ENCODE results near the gene FAM83D. TPM values are rescaled to one million over a fixed set of nuclear protein-coding genes. Genes with fewer than 3 reads are reported as not detected.

The FAM83D gene
- total RNA-seq, 1 experiment from 2014 or later, result 66.9 TPM

- DNase-seq (ENCODE audit: low spot score), result no peak
- ChIA-PET POLR2A (interaction anchor here (0.5 to 1.7 kb wide), 11 partner anchors 10 to 386 kb away, joined by 3 to 21 read pairs (median 4); partner anchors contain the start of genes DHX35 and PPP1R16B), CTCF (interaction anchor here (0.9 to 1.9 kb wide), 13 partner anchors 10 to 211 kb away, joined by 3 to 15 read pairs (median 5); partner anchors contain the start of gene DHX35)
These were observed 858 bp downstream of the FAM83D start for GRCh38 chr20:38926934-38927616.

GRCh38 chr20:38927902-38928578, 1.8 kb downstream of the FAM83D start:
- ChIA-PET POLR2A (interaction anchor here (0.7 to 0.9 kb wide), 2 partner anchors 40 to 387 kb away, joined by 3 to 15 read pairs; no protein-coding TSS in a partner anchor), CTCF (interaction anchor here (0.7 to 0.8 kb wide), 2 partner anchors 45 to 138 kb away, joined by 3 to 5 read pairs; no protein-coding TSS in a partner anchor)
- TF ChIP-seq NFATC4 (CRISPR knock-in tag; IDR thresholded peaks at IDR 0.05) (no peak), TEAD1 (CRISPR knock-in tag; IDR thresholded peaks at IDR 0.05) (no peak), SMAD4 (CRISPR knock-in tag; IDR thresholded peaks at IDR 0.05) (no peak), ZBTB43 (CRISPR knock-in tag; IDR thresholded peaks at IDR 0.05) (no peak), TCF7 (CRISPR knock-in tag; IDR thresholded peaks at IDR 0.05; ENCODE audit: low read depth) (no peak)
- Mint-ChIP-seq H3K4me1 (peaks cover 41% of the 10 kb centered on the region), H3K27ac (peak overlapping the region; percentile 73; the same call in 1 of the 2 replicates), H3K27me3 (ENCODE audit: low read depth) (no peaks in the 10 kb centered on the region), H3K9me3 (no peaks in the 10 kb centered on the region), H3K4me3 (peak overlapping the region; percentile 86), H3K36me3 (peaks cover 24% of the 10 kb centered on the region)
- no peak for DNase-seq (ENCODE audit: low spot score)
- no peak for ATAC-seq

More at GRCh38 chr20:38926934-38927616, 858 bp downstream of the FAM83D start:
- no peak for ATAC-seq
- Mint-ChIP-seq H3K4me3 (peak overlapping the region; percentile 86), H3K9me3 (no peaks in the 10 kb centered on the region), H3K36me3 (peaks cover 24% of the 10 kb centered on the region), H3K27ac (no peak overlapping the region), H3K4me1 (peaks cover 35% of the 10 kb centered on the region), H3K27me3 (ENCODE audit: low read depth) (no peaks in the 10 kb centered on the region)
- 0 out of 2 replicates have a peak, but pooled peaks have one; percentile 22 for TF ChIP-seq ZBTB43 (CRISPR knock-in tag; IDR thresholded peaks at IDR 0.05)
- no peak for TF ChIP-seq GRHL2 (CRISPR knock-in tag; IDR thresholded peaks at IDR 0.05; ENCODE audit: insufficient replicate concordance, severe bottlenecking)

- ATAC-seq, result no peak
- ChIA-PET CTCF (interaction anchor here (0.6 to 2.0 kb wide), 2 partner anchors 186 to 271 kb away, joined by 3 to 6 read pairs; no protein-coding TSS in a partner anchor), POLR2A (interaction anchor here (1.4 kb wide), 1 partner anchor 32 kb away, joined by 10 read pairs; the partner anchor contains the start of gene DHX35)
- Mint-ChIP-seq H3K9me3 (no peaks in the 10 kb centered on the region), H3K36me3 (peaks cover 25% of the 10 kb centered on the region), H3K27me3 (ENCODE audit: low read depth) (no peaks in the 10 kb centered on the region), H3K27ac (peak overlapping the region; percentile 70; the same call in 1 of the 2 replicates), H3K4me3 (no peak overlapping the region; the same call in 1 of the 2 replicates), H3K4me1 (peaks cover 43% of the 10 kb centered on the region)
- no peak for DNase-seq (ENCODE audit: low spot score)
- TF ChIP-seq TEAD1 (CRISPR knock-in tag; IDR thresholded peaks at IDR 0.05), result no peak
- no peak for TF ChIP-seq TEAD4 (CRISPR knock-in tag; IDR thresholded peaks at IDR 0.05)
- no peak for TF ChIP-seq CTCF (IDR thresholded peaks at IDR 0.05)
- no peak for TF ChIP-seq ZNF425 (CRISPR knock-in tag; conservative IDR thresholded peaks at IDR 0.05)
- TF ChIP-seq ZNF671 (CRISPR knock-in tag; IDR thresholded peaks at IDR 0.05), result no peak
- TF ChIP-seq NR1H2 (CRISPR knock-in tag; IDR thresholded peaks at IDR 0.05), result no peak
These were observed 4.0 kb downstream of the FAM83D start for GRCh38 chr20:38930242-38930569.
